Immature natural killer cell (primary cell): ENCODE data around the gene SLAMF6. TPM values are rescaled to one million over a fixed set of nuclear protein-coding genes. Genes with fewer than 3 reads are reported as not detected.
A peak's percentile ranks its signal among the peaks of the same experiment; 100 is the strongest.

ENCODE experiments used
- DNase-seq, 3 donors: peaks; one replicate each; pipeline ENCODE4 v3.0.0; 2022; ENCODE audit warnings: mixed read lengths in 1 of 3
- H3K27ac Mint-ChIP-seq, 6 donors: one replicate each; pipeline ENCODE4 v1.8.0; 2020; ENCODE audit warnings: mixed read lengths in 6 of 6, mild to moderate bottlenecking in 5 of 6, inconsistent platforms in 4 of 6, moderate library complexity in 3 of 6
- H3K27me3 Mint-ChIP-seq, 3 donors: one replicate each; pipeline ENCODE4 v1.8.0; 2020 to 2021; ENCODE audit warnings: low read depth in 3 of 3, mild to moderate bottlenecking in 3 of 3, mixed read lengths in 3 of 3, moderate library complexity in 3 of 3, inconsistent platforms in 1 of 3
- H3K36me3 Mint-ChIP-seq, 3 donors: one replicate each; pipeline ENCODE4 v1.8.0; 2020; ENCODE audit warnings: mixed read lengths in 3 of 3, inconsistent platforms in 2 of 3, mild to moderate bottlenecking in 2 of 3
- H3K4me1 Mint-ChIP-seq, 2 donors: one replicate each; pipeline ENCODE4 v1.8.0; 2020; ENCODE audit warnings: inconsistent platforms in 2 of 2, mild to moderate bottlenecking in 2 of 2, mixed read lengths in 2 of 2, moderate library complexity in 1 of 2
- H3K4me3 Mint-ChIP-seq, 5 donors: one replicate each; pipeline ENCODE4 v1.8.0; 2020; ENCODE audit warnings: mild to moderate bottlenecking in 5 of 5, mixed read lengths in 5 of 5, inconsistent platforms in 3 of 5, moderate library complexity in 3 of 5
- H3K9me3 Mint-ChIP-seq, 6 donors: one replicate each; pipeline ENCODE4 v1.8.0; 2020; ENCODE audit warnings: mild to moderate bottlenecking in 6 of 6, mixed read lengths in 6 of 6, inconsistent platforms in 4 of 6, moderate library complexity in 3 of 6
- polyA plus RNA-seq, 3 donors: library from polyadenylated mRNA; unstranded; fragments of 300-500 nt; fragmentation: Illumina TruSeq; gene quantifications; one replicate each; pipeline ENCODE4 v1.2.3, GENCODE V29; 2021

SLAMF6 gene
- polyA plus RNA-seq, 3 donors from 2014 or later = 105 to 210 (median 125) TPM

DNA sequence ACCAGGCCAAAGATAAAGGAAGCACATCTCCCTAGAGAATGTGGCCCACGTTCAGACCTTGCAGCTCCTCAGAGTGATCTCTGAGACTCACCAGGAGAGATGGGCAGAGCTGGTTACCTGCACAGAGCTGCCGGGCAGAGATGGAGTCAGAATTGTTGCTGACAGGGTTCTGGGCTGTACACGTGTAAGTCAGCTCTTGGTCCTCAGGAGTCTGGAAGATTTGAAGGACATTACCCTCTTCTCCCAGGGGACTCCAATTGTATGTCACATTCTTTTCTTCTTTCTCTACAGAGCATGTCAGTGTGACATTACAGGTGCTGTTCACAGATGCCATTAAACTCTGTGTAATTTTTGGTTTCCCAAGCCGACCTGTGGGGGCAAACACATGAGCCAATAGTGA lies 30.7 kb upstream of the SLAMF6 start:
- DNase-seq = no peak
- Mint-ChIP-seq H3K36me3 (peaks cover 0 to 14% (median 8%) of the 10 kb centered on the region in 3 donors), H3K4me3 (no peak overlapping the region), H3K27ac (no peak overlapping the region), H3K4me1 (peaks cover 11 to 17% of the 10 kb centered on the region in 2 donors), H3K9me3 (no peaks in the 10 kb centered on the region), H3K27me3 (peaks cover 0 to 2% (median 2%) of the 10 kb centered on the region in 3 donors)

- Mint-ChIP-seq H3K27ac (peak overlapping the region in 2 of 6 donors; percentile 9 to 16), H3K27me3 (peaks cover 0 to 2% (median 2%) of the 10 kb centered on the region in 3 donors), H3K4me3 (no peak overlapping the region), H3K9me3 (no peaks in the 10 kb centered on the region), H3K4me1 (peaks cover 4 to 8% of the 10 kb centered on the region in 2 donors), H3K36me3 (peaks cover 0 to 11% (median 5%) of the 10 kb centered on the region in 3 donors)
- DNase-seq = no peak
Observed at GRCh38 chr1:160552425-160552824, 29.4 kb upstream of the SLAMF6 start.

DNA sequence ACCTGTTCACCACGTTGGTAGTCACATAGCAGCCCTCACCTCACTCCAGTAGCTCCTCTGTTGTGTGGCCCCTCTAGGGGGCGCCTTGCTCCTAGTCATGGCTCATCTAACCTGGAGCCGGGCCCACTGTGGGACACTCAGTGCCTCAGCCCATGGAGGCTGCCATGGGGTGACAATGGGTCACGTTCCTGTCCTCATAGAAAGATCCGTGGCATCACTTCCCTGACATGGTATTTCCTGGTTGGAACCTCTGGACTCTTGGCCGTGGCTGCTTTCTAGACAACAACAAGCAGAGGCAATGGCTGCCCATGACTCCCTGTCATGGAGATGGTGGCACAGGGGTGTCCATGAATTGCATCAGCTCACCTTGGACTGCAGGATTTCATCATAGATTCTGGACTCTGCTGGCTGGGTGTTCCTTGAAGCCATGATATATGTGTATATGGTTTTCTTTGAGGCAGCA lies 27.5 kb upstream of the SLAMF6 start:
- Mint-ChIP-seq H3K4me3 (no peak overlapping the region), H3K27ac (no peak overlapping the region), H3K9me3 (no peaks in the 10 kb centered on the region), H3K36me3 (peaks cover 0 to 11% (median 5%) of the 10 kb centered on the region in 3 donors), H3K27me3 (peaks cover 0 to 2% (median 2%) of the 10 kb centered on the region in 3 donors), H3K4me1 (peaks cover 4 to 8% of the 10 kb centered on the region in 2 donors)
- no peak for DNase-seq

DNA sequence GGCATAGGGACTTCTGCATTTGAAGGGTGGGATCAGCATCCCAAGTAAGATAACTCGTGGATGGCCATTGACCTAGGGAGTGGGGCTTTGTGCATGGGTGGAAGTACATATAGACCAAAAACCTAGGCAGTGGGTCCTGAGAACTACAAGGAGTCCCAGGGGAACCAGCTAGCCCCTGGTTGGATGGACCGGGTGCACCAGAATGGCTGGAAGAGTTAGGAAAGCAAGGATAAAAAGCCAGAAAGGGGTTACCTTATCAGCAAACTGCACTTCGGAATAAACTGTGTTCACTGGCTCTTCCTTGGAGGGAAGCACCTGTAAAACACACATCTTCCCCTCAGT lies 26.6 kb upstream of the SLAMF6 start:
- peaks cover 0 to 11% (median 9%) of the 10 kb centered on the region in 3 donors for H3K36me3 Mint-ChIP-seq
- H3K27ac Mint-ChIP-seq = peak overlapping the region in 1 of 6 donors; percentile 13
- H3K9me3 Mint-ChIP-seq = no peaks in the 10 kb centered on the region
- H3K4me3 Mint-ChIP-seq = no peak overlapping the region
- no peak for DNase-seq
- peaks cover 9 to 14% of the 10 kb centered on the region in 2 donors for H3K4me1 Mint-ChIP-seq
- peaks cover 0 to 2% (median 2%) of the 10 kb centered on the region in 3 donors for H3K27me3 Mint-ChIP-seq

- Mint-ChIP-seq H3K4me1 (peaks cover 14 to 18% of the 10 kb centered on the region in 2 donors), H3K36me3 (peaks cover 0 to 11% (median 10%) of the 10 kb centered on the region in 3 donors), H3K27ac (peak overlapping the region in 2 of 6 donors; percentile 10 to 26), H3K9me3 (no peaks in the 10 kb centered on the region), H3K4me3 (no peak overlapping the region), H3K27me3 (peaks cover 0 to 2% (median 2%) of the 10 kb centered on the region in 3 donors)
- DNase-seq = no peak
Observed at GRCh38 chr1:160548960-160549664, 26.1 kb upstream of the SLAMF6 start.

GRCh38 chr1:160548183-160548582 lies 25.1 kb upstream of the SLAMF6 start:
- Mint-ChIP-seq H3K27me3 (peaks cover 0 to 2% (median 1%) of the 10 kb centered on the region in 3 donors), H3K36me3 (peaks cover 0 to 11% (median 10%) of the 10 kb centered on the region in 3 donors), H3K4me1 (peaks cover 20 to 24% of the 10 kb centered on the region in 2 donors), H3K4me3 (no peak overlapping the region), H3K9me3 (no peaks in the 10 kb centered on the region), H3K27ac (peak overlapping the region in 1 of 6 donors; percentile 62)
- no peak for DNase-seq

DNA sequence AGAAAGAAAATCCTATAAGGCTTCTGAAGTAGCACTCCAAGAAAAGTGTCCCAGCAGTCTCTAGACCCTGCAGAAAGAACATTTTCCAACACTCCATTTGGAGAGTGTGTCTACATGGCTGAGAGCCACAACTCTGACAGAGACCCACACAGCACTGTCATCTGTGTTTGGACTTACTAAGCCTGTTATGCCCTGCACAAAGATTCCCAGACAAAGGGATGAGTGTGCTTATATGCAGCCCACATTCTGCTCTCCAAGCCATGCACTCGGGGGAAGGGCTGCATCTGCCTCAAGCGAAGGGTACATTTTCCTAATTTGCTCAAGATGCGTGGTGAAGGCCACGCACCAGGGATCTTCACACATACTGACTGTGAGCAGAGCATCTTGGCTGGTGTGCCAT lies 24.4 kb upstream of the SLAMF6 start:
- Mint-ChIP-seq H3K27me3 (peaks cover 0 to 1% (median 0%) of the 10 kb centered on the region in 3 donors), H3K9me3 (no peaks in the 10 kb centered on the region), H3K36me3 (peaks cover 0 to 10% (median 6%) of the 10 kb centered on the region in 3 donors), H3K27ac (no peak overlapping the region), H3K4me3 (no peak overlapping the region), H3K4me1 (peaks cover 17 to 19% of the 10 kb centered on the region in 2 donors)
- DNase-seq = no peak

- H3K36me3 Mint-ChIP-seq = peaks cover 0 to 10% (median 5%) of the 10 kb centered on the region in 3 donors
- DNase-seq = no peak
- H3K27me3 Mint-ChIP-seq = peaks cover 0 to 1% (median 0%) of the 10 kb centered on the region in 3 donors
- peaks cover 20% of the 10 kb centered on the region in 2 donors for H3K4me1 Mint-ChIP-seq
- H3K27ac Mint-ChIP-seq = no peak overlapping the region
- H3K9me3 Mint-ChIP-seq = no peaks in the 10 kb centered on the region
- H3K4me3 Mint-ChIP-seq = no peak overlapping the region
Observed at GRCh38 chr1:160546942-160547341, 23.9 kb upstream of the SLAMF6 start.

GRCh38 chr1:160544647-160545046 lies 21.6 kb upstream of the SLAMF6 start:
- peak in 2 of 3 donors; percentile 35 to 40 for DNase-seq
- peaks cover 43% of the 10 kb centered on the region in 2 donors for H3K4me1 Mint-ChIP-seq
- H3K9me3 Mint-ChIP-seq = no peaks in the 10 kb centered on the region
- peaks cover 0 to 5% (median 0%) of the 10 kb centered on the region in 3 donors for H3K36me3 Mint-ChIP-seq
- peaks cover 0 to 1% (median 0%) of the 10 kb centered on the region in 3 donors for H3K27me3 Mint-ChIP-seq
- no peak overlapping the region for H3K4me3 Mint-ChIP-seq
- H3K27ac Mint-ChIP-seq = peak overlapping the region; percentile 8 to 78 (median 72)

- H3K4me3 Mint-ChIP-seq = no peak overlapping the region
- peaks cover 0 to 5% (median 0%) of the 10 kb centered on the region in 3 donors for H3K36me3 Mint-ChIP-seq
- H3K27me3 Mint-ChIP-seq = peaks cover 0 to 1% (median 0%) of the 10 kb centered on the region in 3 donors
- H3K27ac Mint-ChIP-seq = peak overlapping the region; percentile 85 to 98 (median 94)
- H3K9me3 Mint-ChIP-seq = no peaks in the 10 kb centered on the region
- peaks cover 54 to 56% of the 10 kb centered on the region in 2 donors for H3K4me1 Mint-ChIP-seq
- DNase-seq = no peak
Observed at GRCh38 chr1:160542303-160542945, 19.4 kb upstream of the SLAMF6 start.

GRCh38 chr1:160541622-160542302 lies 18.7 kb upstream of the SLAMF6 start:
- peaks cover 54 to 57% of the 10 kb centered on the region in 2 donors for H3K4me1 Mint-ChIP-seq
- H3K36me3 Mint-ChIP-seq = peaks cover 0 to 5% (median 0%) of the 10 kb centered on the region in 3 donors
- no peak for DNase-seq
- no peaks in the 10 kb centered on the region for H3K9me3 Mint-ChIP-seq
- peak overlapping the region; percentile 85 to 98 (median 94) for H3K27ac Mint-ChIP-seq
- peaks cover 0 to 1% (median 0%) of the 10 kb centered on the region in 3 donors for H3K27me3 Mint-ChIP-seq
- peak overlapping the region in 3 of 5 donors; percentile 7 to 26 (median 10) for H3K4me3 Mint-ChIP-seq

GRCh38 chr1:160540859-160541233 lies 17.8 kb upstream of the SLAMF6 start:
- Mint-ChIP-seq H3K4me3 (peak overlapping the region; percentile 67 to 79 (median 78)), H3K9me3 (peaks cover 0 to 9% (median 4%) of the 10 kb centered on the region in 6 donors), H3K36me3 (peaks cover 0 to 8% (median 0%) of the 10 kb centered on the region in 3 donors), H3K27ac (peak overlapping the region; percentile 85 to 98 (median 94)), H3K27me3 (peaks cover 0 to 1% (median 0%) of the 10 kb centered on the region in 3 donors), H3K4me1 (peaks cover 54 to 62% of the 10 kb centered on the region in 2 donors)
- no peak for DNase-seq
